GM19023 (cell line): ENCODE measurements around the gene PLEKHG4.

Experiments
- ATAC-seq: cut with Tn5 transposase; IDR thresholded peaks from one replicate; pipeline ENCODE4 v1.9.1; 2021; ENCODE audit warnings: mild to moderate bottlenecking, moderate library complexity; ENCODE audit not compliant: unreplicated experiment

PLEKHG4 gene

DNA sequence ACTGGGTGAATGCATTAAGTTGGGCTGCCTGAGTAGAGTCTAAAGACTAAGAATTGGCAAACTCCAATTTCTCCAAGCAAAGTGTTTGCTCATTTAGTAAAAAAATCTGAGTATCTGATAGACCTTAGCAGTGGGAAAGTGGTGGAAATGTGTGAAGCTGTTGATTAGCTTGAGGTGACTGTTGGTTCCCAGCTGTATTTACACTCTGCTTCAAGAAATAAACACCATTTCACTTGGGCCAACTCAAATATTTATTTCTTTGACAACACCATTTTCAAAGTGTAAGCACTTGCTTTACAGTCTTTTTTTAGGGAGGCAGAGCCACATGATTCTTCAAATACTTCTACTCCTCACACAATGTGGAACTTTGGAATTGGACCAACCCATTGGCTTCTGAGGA is 38.5 kb downstream of the PLEKHG4 start:
- no peak for ATAC-seq

DNA sequence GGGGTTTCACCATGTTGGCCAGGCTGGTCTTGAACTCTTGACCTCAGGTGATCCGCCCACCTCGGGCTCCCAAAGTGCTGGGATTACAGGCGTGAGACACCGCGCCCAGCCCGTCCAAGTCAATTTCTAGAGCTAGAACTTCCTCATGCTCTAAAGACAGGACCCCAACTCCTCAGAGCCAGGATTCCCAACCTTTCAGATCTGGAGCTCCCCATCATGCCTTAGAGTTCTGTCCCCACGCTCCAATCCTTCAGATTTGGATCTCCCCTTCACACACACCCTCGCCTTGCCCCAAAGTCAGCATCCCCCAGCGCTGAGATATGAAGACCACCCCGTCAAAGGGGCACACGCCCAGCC is 46.8 kb downstream of the PLEKHG4 start:
- no peak for ATAC-seq

- ATAC-seq = no peak
Measured at GRCh38 chr16:67326472-67327309, 47.4 kb downstream of the PLEKHG4 start, which contains the start of the genes KCTD19 and LRRC36. KCTD19 (minus strand) TSS chr16:67326741; CDS start chr16:67326707, 34 bp downstream. LRRC36 (plus strand) TSS chr16:67326815; CDS start chr16:67326863, 48 bp downstream.

GRCh38 chr16:67327743-67328142 is 48.4 kb downstream of the PLEKHG4 start:
- ATAC-seq = no peak

DNA sequence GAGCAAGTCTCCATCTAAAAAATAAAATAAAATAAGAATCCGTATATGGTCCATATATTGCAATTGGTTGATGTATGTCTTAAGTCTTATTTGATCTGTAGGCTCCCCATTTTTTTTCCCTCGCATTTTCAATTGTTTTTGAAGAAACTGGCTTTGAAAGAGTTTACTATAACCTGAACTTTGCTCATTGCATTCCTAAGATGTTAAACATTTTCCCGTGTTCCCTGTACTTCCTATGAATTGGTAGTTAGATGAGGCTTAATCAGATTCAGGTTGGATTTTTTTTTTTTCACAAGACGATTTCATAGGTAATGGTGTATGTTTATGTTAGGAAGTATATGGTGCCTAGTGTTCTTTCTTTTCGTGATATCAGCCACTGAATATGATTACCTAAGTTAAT is 50.6 kb downstream of the PLEKHG4 start:
- ATAC-seq = no peak

- no peak for ATAC-seq
Measured at GRCh38 chr16:67333315-67333714, 54.0 kb downstream of the PLEKHG4 start.

DNA sequence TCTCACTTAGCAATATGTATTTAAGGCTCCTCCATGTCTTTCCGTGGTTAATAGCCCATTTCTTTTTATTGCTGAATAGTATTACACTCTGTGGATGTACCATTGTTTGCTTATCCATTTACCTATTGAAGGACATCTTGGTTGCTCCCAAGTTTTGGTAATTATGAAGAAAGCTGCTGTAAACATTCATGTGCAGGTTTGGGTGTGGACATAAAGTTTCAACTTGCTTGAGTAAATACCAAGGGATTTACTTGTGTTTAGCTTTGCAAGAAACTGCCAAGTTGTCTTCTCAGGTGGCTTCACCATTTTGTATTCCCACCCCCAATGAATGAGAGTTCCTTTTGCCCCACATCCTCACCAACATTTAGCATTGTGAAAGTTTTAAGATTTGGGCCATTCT is 56.8 kb downstream of the PLEKHG4 start:
- no peak for ATAC-seq

DNA sequence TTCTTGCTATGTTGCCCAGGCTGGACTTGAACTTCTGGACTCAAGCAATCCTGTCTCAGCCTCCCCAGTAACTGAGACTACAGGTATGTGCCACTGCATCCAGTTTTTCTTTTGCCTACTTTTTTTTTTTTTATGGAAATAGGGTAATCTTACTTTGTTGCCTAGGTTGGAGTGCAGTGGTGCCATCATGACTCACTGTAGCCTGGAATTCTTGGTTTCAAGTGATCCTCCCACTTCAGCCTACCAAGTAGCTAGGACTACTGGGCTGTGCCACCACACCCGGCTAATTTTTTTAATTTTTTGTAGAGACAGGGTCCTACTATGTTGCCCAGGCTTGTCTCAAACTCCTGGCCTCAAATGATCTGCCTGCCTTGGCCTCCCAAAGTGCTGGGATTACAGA is 57.3 kb downstream of the PLEKHG4 start:
- ATAC-seq = no peak
